Skeletal muscle satellite cell (primary cell): ENCODE data around the gene SPTLC1.
A peak's percentile ranks its signal among the peaks of the same experiment; 100 is the strongest.
"Not testable (repeated sequence)": the region's sequence is repeated elsewhere in the genome, so short reads cannot be mapped to it uniquely, and the experiment has no call there.

Experiments used
- H3K27me3 ChIP-seq: 2 replicates; pipeline ENCODE4 v1.7.0; 2013; ENCODE audit warnings: low read length; ENCODE audit not compliant: control insufficient read depth, insufficient read depth
- H3K36me3 ChIP-seq: 2 replicates; pipeline ENCODE4 v1.7.0; 2013; ENCODE audit warnings: mild to moderate bottlenecking, control low read depth, low read length; ENCODE audit not compliant: insufficient read depth
- H3K4me1 ChIP-seq: 2 replicates; pipeline ENCODE4 v1.7.0; 2013; ENCODE audit warnings: low read length; ENCODE audit not compliant: control insufficient read depth, insufficient read depth
- H3K4me2 ChIP-seq: 2 replicates; pipeline ENCODE4 v1.7.0; 2013; ENCODE audit warnings: mild to moderate bottlenecking, low read length
- H3K4me3 ChIP-seq: 2 replicates; pipeline ENCODE4 v1.7.0; 2013; ENCODE audit warnings: low read length
- H3K9ac ChIP-seq: 2 replicates; pipeline ENCODE4 v1.7.0; 2013; ENCODE audit warnings: mild to moderate bottlenecking, low read depth, low read length, moderate library complexity
- H3K9me3 ChIP-seq: replicated peaks from 2 replicates; pipeline ENCODE4 v1.7.0; 2013; ENCODE audit warnings: mild to moderate bottlenecking, control low read depth, low read length

The SPTLC1 gene

GRCh38 chr9:92150501-92151470 lies 35.6 kb upstream of the SPTLC1 start:
- H3K27me3 ChIP-seq, H3K4me2 ChIP-seq, H3K4me3 ChIP-seq, H3K9me3 ChIP-seq, H3K36me3 ChIP-seq: not testable (repeated sequence)
- Histone ChIP-seq H3K9ac (peak overlapping the region; percentile 44), H3K4me1 (peaks cover 63% of the 10 kb centered on the region)

GRCh38 chr9:92147852-92148180 lies 32.6 kb upstream of the SPTLC1 start:
- peak overlapping the region; percentile 15 for H3K4me3 ChIP-seq

GRCh38 chr9:92147030-92147851 lies 32.0 kb upstream of the SPTLC1 start:
- no peaks in the 10 kb centered on the region for H3K27me3 ChIP-seq
- peaks cover 45% of the 10 kb centered on the region for H3K4me1 ChIP-seq
- peak overlapping the region; percentile 64 for H3K4me2 ChIP-seq
- peak overlapping the region; percentile 56 for H3K9ac ChIP-seq
- H3K4me3 ChIP-seq, result peak overlapping the region; percentile 15
- H3K36me3 ChIP-seq, result no peaks in the 10 kb centered on the region
- H3K9me3 ChIP-seq, result no peaks in the 10 kb centered on the region

More at GRCh38 chr9:92147852-92148180, 32.6 kb upstream of the SPTLC1 start:
- Histone ChIP-seq H3K4me1 (peaks cover 51% of the 10 kb centered on the region), H3K36me3 (no peaks in the 10 kb centered on the region), H3K4me2 (peak overlapping the region; percentile 64), H3K9me3 (no peaks in the 10 kb centered on the region), H3K9ac (peak overlapping the region; percentile 56), H3K27me3 (no peaks in the 10 kb centered on the region)

GRCh38 chr9:92146610-92147009 lies 31.4 kb upstream of the SPTLC1 start:
- H3K4me3 ChIP-seq, result no peak overlapping the region
- peaks cover 41% of the 10 kb centered on the region for H3K4me1 ChIP-seq
- peak overlapping the region; percentile 56 for H3K9ac ChIP-seq

GRCh38 chr9:92145784-92146183 lies 30.6 kb upstream of the SPTLC1 start:
- H3K9me3 ChIP-seq, H3K9ac ChIP-seq, H3K27me3 ChIP-seq, H3K4me3 ChIP-seq, H3K36me3 ChIP-seq, H3K4me2 ChIP-seq: not testable (repeated sequence)
- peaks cover 39% of the 10 kb centered on the region for H3K4me1 ChIP-seq

More at GRCh38 chr9:92146610-92147009, 31.4 kb upstream of the SPTLC1 start:
- H3K4me2 ChIP-seq, result peak overlapping the region; percentile 64
- no peaks in the 10 kb centered on the region for H3K27me3 ChIP-seq
- H3K36me3 ChIP-seq, result no peaks in the 10 kb centered on the region
- no peaks in the 10 kb centered on the region for H3K9me3 ChIP-seq

GRCh38 chr9:92142329-92142728 lies 27.1 kb upstream of the SPTLC1 start:
- H3K36me3 ChIP-seq, result no peaks in the 10 kb centered on the region
- peak overlapping the region; percentile 78 for H3K4me2 ChIP-seq
- no peaks in the 10 kb centered on the region for H3K9me3 ChIP-seq
- no peak overlapping the region for H3K9ac ChIP-seq
- peak overlapping the region; percentile 72 for H3K4me3 ChIP-seq
- peaks cover 43% of the 10 kb centered on the region for H3K4me1 ChIP-seq
- no peaks in the 10 kb centered on the region for H3K27me3 ChIP-seq

- Histone ChIP-seq H3K27me3 (no peaks in the 10 kb centered on the region), H3K4me3 (peak overlapping the region; percentile 72), H3K36me3 (no peaks in the 10 kb centered on the region), H3K4me1 (peaks cover 34% of the 10 kb centered on the region), H3K9me3 (no peaks in the 10 kb centered on the region), H3K4me2 (peak overlapping the region; percentile 78), H3K9ac (peak overlapping the region; percentile 70)
These were observed 26.2 kb upstream of the SPTLC1 start for GRCh38 chr9:92141144-92142129.

GRCh38 chr9:92140754-92141143 lies 25.5 kb upstream of the SPTLC1 start:
- Histone ChIP-seq H3K4me3 (peak overlapping the region; percentile 72), H3K36me3 (no peaks in the 10 kb centered on the region), H3K4me2 (peak overlapping the region; percentile 78), H3K9me3 (no peaks in the 10 kb centered on the region), H3K27me3 (no peaks in the 10 kb centered on the region), H3K9ac (peak overlapping the region; percentile 70), H3K4me1 (peaks cover 28% of the 10 kb centered on the region)

- no peaks in the 10 kb centered on the region for H3K27me3 ChIP-seq
- peak overlapping the region; percentile 78 for H3K4me2 ChIP-seq
- peak overlapping the region; percentile 72 for H3K4me3 ChIP-seq
- H3K36me3 ChIP-seq, result no peaks in the 10 kb centered on the region
- peaks cover 27% of the 10 kb centered on the region for H3K4me1 ChIP-seq
- no peaks in the 10 kb centered on the region for H3K9me3 ChIP-seq
- peak overlapping the region; percentile 70 for H3K9ac ChIP-seq
These were observed 25.0 kb upstream of the SPTLC1 start for GRCh38 chr9:92140074-92140753.

- not testable (repeated sequence) for H3K27me3 ChIP-seq, H3K36me3 ChIP-seq, H3K9ac ChIP-seq, H3K4me3 ChIP-seq, H3K9me3 ChIP-seq, H3K4me2 ChIP-seq
- H3K4me1 ChIP-seq, result peaks cover 38% of the 10 kb centered on the region
These were observed 23.8 kb upstream of the SPTLC1 start for GRCh38 chr9:92138960-92139540.
